Activated gamma-delta T cell treated with anti-CD3 and anti-CD28 coated beads, Interleukin-2, amount 50 U/mL, for 16 hours (primary cell): ENCODE results near the gene ZNF532.
"Not testable (repeated sequence)": the region's sequence is repeated elsewhere in the genome, so short reads cannot be mapped to it uniquely, and the experiment has no call there.

Experiments used
- DNase-seq: peaks from one replicate; pipeline ENCODE4 v3.0.0-alpha.2; 2020; ENCODE audit warnings: low read depth

Gene ZNF532

GRCh38 chr18:58850786-58851469, 13.7 kb upstream of the ZNF532 start:
- DNase-seq, result no peak

GRCh38 chr18:58851856-58852255, 12.8 kb upstream of the ZNF532 start:
- DNase-seq, result no peak

GRCh38 chr18:58852629-58853028, 12.0 kb upstream of the ZNF532 start:
- DNase-seq, result no peak

- no peak for DNase-seq
Observed at GRCh38 chr18:58853561-58853960, 11.1 kb upstream of the ZNF532 start.

GRCh38 chr18:58855521-58855920, 9.2 kb upstream of the ZNF532 start:
- not testable (repeated sequence) for DNase-seq

GRCh38 chr18:58856881-58857280, 7.8 kb upstream of the ZNF532 start:
- no peak for DNase-seq

GRCh38 chr18:58858591-58859468, 5.8 kb upstream of the ZNF532 start:
- no peak for DNase-seq

- DNase-seq, result no peak
Observed at GRCh38 chr18:58859907-58860306, 4.8 kb upstream of the ZNF532 start.

GRCh38 chr18:58860747-58861231, 3.9 kb upstream of the ZNF532 start:
- DNase-seq, result no peak

GRCh38 chr18:58861353-58861752, 3.3 kb upstream of the ZNF532 start:
- no peak for DNase-seq

- no peak for DNase-seq
Observed at GRCh38 chr18:58861861-58862301, 2.8 kb upstream of the ZNF532 start.

GRCh38 chr18:58862356-58862755, 2.3 kb upstream of the ZNF532 start:
- no peak for DNase-seq

GRCh38 chr18:58862851-58863538, 1.7 kb upstream of the ZNF532 start:
- no peak for DNase-seq

GRCh38 chr18:58863539-58864145, 1.0 kb upstream of the ZNF532 start:
- no peak for DNase-seq

- no peak for DNase-seq
Observed at GRCh38 chr18:58865033-58865590, 435 bp downstream of the ZNF532 start.

GRCh38 chr18:58865701-58866065, 1.0 kb downstream of the ZNF532 start:
- no peak for DNase-seq

- DNase-seq, result no peak
Observed at GRCh38 chr18:58866066-58866772, 1.5 kb downstream of the ZNF532 start.

GRCh38 chr18:58866773-58867150, 2.1 kb downstream of the ZNF532 start:
- no peak for DNase-seq

- no peak for DNase-seq
Observed at GRCh38 chr18:58867281-58867961, 2.7 kb downstream of the ZNF532 start.

- DNase-seq, result no peak
Observed at GRCh38 chr18:58868440-58868839, 3.8 kb downstream of the ZNF532 start.

GRCh38 chr18:58870130-58870529, 5.5 kb downstream of the ZNF532 start:
- no peak for DNase-seq
